Esophagus (tissue), 2 donors: ENCODE results near the gene ERLIN1. TPM values are rescaled to one million over a fixed set of nuclear protein-coding genes. Genes with fewer than 3 reads are reported as not detected.

Experiments
- H3K27ac ChIP-seq, 2 donors: one replicate each; pipeline ENCODE4 v1.5.1; 2013; ENCODE audit warnings: low read depth in 2 of 2, mild to moderate bottlenecking in 2 of 2, inconsistent platforms in 1 of 2, low read length in 1 of 2, moderate library complexity in 1 of 2
- H3K27me3 ChIP-seq, 2 donors: one replicate each; pipeline ENCODE4 v1.6.1; 2013; ENCODE audit warnings: low read length in 2 of 2, control low read depth in 1 of 2, mild to moderate bottlenecking in 1 of 2; ENCODE audit not compliant: insufficient read depth in 2 of 2, control insufficient read depth in 1 of 2
- H3K36me3 ChIP-seq, 2 donors: one replicate each; pipeline ENCODE4 v1.6.1; 2013; ENCODE audit warnings: low read length in 1 of 2; ENCODE audit not compliant: control insufficient read depth in 2 of 2, insufficient read depth in 2 of 2
- H3K4me1 ChIP-seq, 2 donors: one replicate each; pipeline ENCODE4 v1.6.1; 2013; ENCODE audit warnings: low read length in 1 of 2; ENCODE audit not compliant: control insufficient read depth in 2 of 2, insufficient read depth in 2 of 2
- H3K4me3 ChIP-seq, 2 donors: one replicate each; pipeline ENCODE4 v1.5.1; 2013; ENCODE audit warnings: low read length in 2 of 2, mild to moderate bottlenecking in 2 of 2, low read depth in 1 of 2, moderate library complexity in 1 of 2
- H3K9me3 ChIP-seq, 2 donors: one replicate each; pipeline ENCODE4 v1.6.1; 2013; ENCODE audit warnings: mild to moderate bottlenecking in 2 of 2, low read depth in 1 of 2, low read length in 1 of 2, moderate library complexity in 1 of 2; ENCODE audit not compliant: control insufficient read depth in 2 of 2, insufficient read depth in 1 of 2
- WGBS, 2 donors: extraction: QIAGEN DNeasy Blood & Tissue Kit; methylation state at CpG; one replicate each; pipeline ENCODE4 v1.1.7; 2013; 5-methylcytosine and 5-hydroxymethylcytosine counted together
- polyA plus RNA-seq, 2 donors: library from polyadenylated mRNA; stranded (reverse); fragments of 200-250 nt; gene quantifications; one replicate each; pipeline ENCODE4 v1.2.3, GENCODE V29; 2013
- donor health status: healthy with polysubstance abuse.
- donor health status: Bipolar disorder and iron deficiency.

The ERLIN1 gene
- polyA plus RNA-seq, 2 donors: 6.6 to 18.7 TPM

GRCh38 chr10:100106865-100107264 is 79.0 kb downstream of the ERLIN1 start:
- Histone ChIP-seq H3K4me1 (no peaks in the 10 kb centered on the region), H3K4me3 (no peak overlapping the region), H3K36me3 (no peaks in the 10 kb centered on the region), H3K9me3 (no peaks in the 10 kb centered on the region), H3K27ac (no peak overlapping the region), H3K27me3 (no peaks in the 10 kb centered on the region)
- WGBS, 2 donors: 80 to 82% methylated on average over 11 of the region's 11 CpGs

- H3K27ac ChIP-seq: no peak overlapping the region
- H3K4me1 ChIP-seq: no peaks in the 10 kb centered on the region
- H3K36me3 ChIP-seq: no peaks in the 10 kb centered on the region
- 75 to 76% methylated on average over 5 of the region's 5 CpGs for WGBS, 2 donors
- no peaks in the 10 kb centered on the region for H3K9me3 ChIP-seq
- no peak overlapping the region for H3K4me3 ChIP-seq
- H3K27me3 ChIP-seq: no peaks in the 10 kb centered on the region
Observed at GRCh38 chr10:100104300-100104699, 81.5 kb downstream of the ERLIN1 start.

DNA sequence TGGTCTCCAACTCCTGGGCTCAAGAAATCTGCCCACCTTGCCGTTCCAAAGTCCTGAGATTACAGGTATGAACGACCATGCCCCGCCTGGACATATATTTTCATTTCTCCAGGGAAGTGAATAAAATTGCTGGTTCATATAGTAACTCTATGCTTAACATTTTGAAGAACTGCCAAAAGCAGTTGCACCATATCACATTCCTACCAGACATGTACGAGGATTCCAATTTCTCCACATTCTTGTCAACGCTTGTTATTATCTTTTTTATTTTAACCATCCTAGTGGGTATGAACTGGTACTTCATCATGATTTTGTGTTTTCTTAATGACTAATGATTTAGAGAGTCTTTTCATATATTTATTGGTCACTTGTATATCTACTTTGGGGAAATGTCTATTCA is 82.2 kb downstream of the ERLIN1 start:
- no peaks in the 10 kb centered on the region for H3K36me3 ChIP-seq
- H3K4me1 ChIP-seq: no peaks in the 10 kb centered on the region
- H3K9me3 ChIP-seq: no peaks in the 10 kb centered on the region
- no peak overlapping the region for H3K27ac ChIP-seq
- no peak overlapping the region for H3K4me3 ChIP-seq
- WGBS, 2 donors: 66 to 69% methylated on average over 5 of the region's 5 CpGs
- no peaks in the 10 kb centered on the region for H3K27me3 ChIP-seq

- peaks cover 3 to 4% of the 10 kb centered on the region in 2 donors for H3K9me3 ChIP-seq
- H3K4me1 ChIP-seq: no peaks in the 10 kb centered on the region
- H3K27ac ChIP-seq: no peak overlapping the region
- H3K36me3 ChIP-seq: no peaks in the 10 kb centered on the region
- no peak overlapping the region for H3K4me3 ChIP-seq
- H3K27me3 ChIP-seq: no peaks in the 10 kb centered on the region
- WGBS, 2 donors: 42 to 49% methylated on average over 6 of the region's 6 CpGs
Observed at GRCh38 chr10:100101192-100102076, 84.4 kb downstream of the ERLIN1 start.

- WGBS, 2 donors: 51 to 55% methylated on average over 6 of the region's 6 CpGs
- Histone ChIP-seq H3K4me1 (no peaks in the 10 kb centered on the region), H3K9me3 (peaks cover 3 to 4% of the 10 kb centered on the region in 2 donors), H3K36me3 (no peaks in the 10 kb centered on the region), H3K27me3 (no peaks in the 10 kb centered on the region), H3K27ac (no peak overlapping the region), H3K4me3 (no peak overlapping the region)
Observed at GRCh38 chr10:100100651-100101184, 85.1 kb downstream of the ERLIN1 start.

Other genes with a start within 250 kb of the ERLIN1 start
- gene DNMBP, start 176.1 kb downstream of the ERLIN1 start, polyA plus RNA-seq: 1 to 10 TPM; 5.4 to 6.4 TPM
- not detected for gene CPN1, start 104.2 kb downstream of the ERLIN1 start, polyA plus RNA-seq
- gene CHUK, start 43.6 kb upstream of the ERLIN1 start, polyA plus RNA-seq: 1 to 10 TPM; 3.8 to 6.7 TPM
- gene CWF19L1, start 81.6 kb upstream of the ERLIN1 start, polyA plus RNA-seq: 10 to 100 TPM; 11.4 to 11.5 TPM
- 10 to 100 TPM; 51.2 to 58.2 TPM for gene BLOC1S2, start 100.7 kb upstream of the ERLIN1 start, polyA plus RNA-seq
- not detected for gene PKD2L1, start 144.2 kb upstream of the ERLIN1 start, polyA plus RNA-seq
- 10 to 100 TPM; 57.6 to 73.1 TPM for gene SCD, start 161.2 kb upstream of the ERLIN1 start, polyA plus RNA-seq